HG03521 (cell line): ENCODE results near the gene COG6.

ENCODE experiments used
- ATAC-seq: cut with Tn5 transposase; IDR thresholded peaks from one replicate; pipeline ENCODE4 v1.9.1; 2021; ENCODE audit warnings: mild to moderate bottlenecking, moderate library complexity; ENCODE audit not compliant: unreplicated experiment

Gene COG6

DNA sequence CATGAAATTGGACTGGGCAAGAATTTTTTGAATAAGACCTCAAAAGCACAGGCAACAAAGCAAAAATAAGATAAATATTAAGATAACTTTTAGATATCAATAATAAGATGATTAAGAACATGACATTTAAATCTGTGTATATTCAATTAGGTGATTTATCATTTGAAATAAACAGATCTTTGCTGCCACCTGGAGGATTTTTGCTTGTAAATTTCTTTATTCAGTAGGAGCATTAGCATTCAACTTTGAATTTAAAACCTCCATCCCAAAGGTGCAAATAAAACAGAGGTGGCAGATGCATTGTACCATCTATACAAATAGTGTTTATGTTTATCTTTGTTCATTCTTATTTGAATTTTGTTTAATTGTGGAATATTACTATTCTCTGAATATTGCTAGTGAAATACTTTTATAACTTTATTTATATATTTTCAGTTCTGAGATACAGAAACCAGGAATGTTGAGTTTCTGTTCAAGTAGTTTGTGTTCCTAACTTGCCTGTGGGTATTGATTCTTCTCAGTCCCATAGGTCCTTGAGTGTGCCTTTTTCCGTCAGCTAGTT lies 20.9 kb downstream of the COG6 start:
- no peak for ATAC-seq

DNA sequence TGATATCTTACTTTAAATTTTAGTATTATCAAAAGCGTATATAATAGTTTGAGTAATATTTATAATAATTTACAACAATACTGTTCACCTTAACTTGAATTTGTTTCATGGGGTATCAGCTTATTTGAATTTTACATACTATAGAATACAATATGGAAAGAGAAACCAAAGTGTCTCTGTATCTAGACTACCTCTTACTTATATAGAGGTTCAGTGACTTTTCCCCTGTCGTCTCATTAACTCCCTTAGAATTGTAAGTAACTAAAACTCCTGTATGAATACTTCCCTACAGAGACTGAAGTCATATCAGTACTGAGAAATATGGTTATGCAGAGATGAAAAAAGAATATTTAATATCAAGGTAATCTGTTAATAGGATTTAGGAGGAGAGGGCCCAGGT lies 26.8 kb downstream of the COG6 start:
- ATAC-seq, result peak; percentile 41

DNA sequence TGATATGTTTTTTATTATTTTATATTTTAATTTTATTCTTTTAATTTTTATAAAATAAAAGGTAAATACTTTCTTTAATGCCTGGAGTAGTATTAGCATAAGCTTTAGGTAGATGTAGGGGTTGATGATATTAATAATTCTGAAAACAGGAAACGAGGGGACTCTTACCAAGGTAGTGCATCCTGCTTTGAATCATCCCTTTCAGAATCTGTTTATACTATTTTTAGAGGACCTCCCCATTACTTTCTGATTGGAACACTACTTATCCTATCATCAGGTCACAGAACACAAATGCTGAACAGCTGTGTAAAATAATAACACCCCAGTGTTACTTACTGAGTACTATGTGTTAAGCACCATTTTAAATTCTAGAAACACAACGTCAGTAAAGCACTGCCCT lies 27.3 kb downstream of the COG6 start:
- peak; percentile 60 for ATAC-seq

DNA sequence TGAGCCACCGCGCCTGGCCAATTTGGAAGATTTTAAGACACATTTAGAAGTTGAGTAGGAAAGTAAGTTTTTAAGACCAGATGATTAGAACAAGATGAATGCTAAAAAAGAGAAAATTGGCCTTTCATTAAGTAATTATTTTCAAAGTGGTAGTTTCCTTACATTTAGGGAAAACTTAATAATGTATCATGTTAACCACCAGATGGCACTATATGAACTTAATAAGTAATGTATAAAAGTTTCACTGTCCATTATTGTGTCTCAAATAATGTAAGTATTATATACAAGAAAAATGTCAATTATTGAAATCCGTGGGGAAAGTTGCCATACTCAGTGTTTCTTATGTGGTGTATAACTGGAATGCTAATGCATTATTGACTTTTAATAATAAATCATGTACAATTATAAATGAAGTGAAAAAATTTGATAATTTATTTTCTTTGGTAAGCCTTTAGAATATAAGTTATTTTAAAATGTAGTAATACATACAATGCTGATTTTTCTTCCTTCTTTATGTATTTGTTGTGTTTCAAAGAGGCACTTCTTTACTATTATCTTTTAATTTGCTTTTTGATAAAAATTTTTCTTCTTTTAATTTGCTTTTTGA lies 29.2 kb downstream of the COG6 start:
- no peak for ATAC-seq

DNA sequence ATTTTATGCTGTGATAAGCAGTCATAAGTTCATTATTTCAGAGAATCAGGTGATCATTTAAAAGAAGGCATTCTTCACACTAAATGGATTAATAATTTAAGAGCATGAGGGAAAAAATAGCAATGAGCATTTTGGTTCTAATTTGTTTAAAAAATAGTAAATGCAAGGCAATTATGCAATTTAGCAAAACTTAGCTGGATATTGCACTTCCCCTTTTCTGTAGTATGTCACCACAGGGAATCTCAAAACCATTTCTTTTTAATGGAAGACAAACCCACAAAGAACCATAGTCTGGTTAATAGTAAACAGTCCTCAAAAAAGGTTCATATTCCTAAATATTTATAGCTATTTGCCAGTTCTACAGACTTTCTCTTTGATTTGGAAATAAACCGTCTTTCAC lies 30.2 kb downstream of the COG6 start:
- ATAC-seq, result no peak

DNA sequence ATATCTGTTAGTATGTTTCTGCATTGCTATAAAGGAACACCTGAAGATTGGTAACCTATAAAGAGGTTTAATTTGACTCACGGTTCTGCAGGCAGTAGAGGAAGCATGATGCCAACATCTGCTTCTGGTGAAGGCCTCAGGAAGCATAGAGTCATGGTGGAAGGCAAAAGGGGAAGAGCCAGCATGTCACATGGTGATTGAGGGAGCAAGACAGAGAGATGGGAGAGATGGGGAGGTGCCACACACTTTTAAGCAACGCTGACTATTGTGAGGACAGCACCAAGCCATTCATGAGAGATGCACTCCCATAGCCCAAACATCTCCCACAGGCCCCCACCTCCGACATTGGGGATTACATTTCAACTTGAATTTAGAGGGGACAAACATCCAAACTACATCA lies 32.8 kb downstream of the COG6 start:
- no peak for ATAC-seq

DNA sequence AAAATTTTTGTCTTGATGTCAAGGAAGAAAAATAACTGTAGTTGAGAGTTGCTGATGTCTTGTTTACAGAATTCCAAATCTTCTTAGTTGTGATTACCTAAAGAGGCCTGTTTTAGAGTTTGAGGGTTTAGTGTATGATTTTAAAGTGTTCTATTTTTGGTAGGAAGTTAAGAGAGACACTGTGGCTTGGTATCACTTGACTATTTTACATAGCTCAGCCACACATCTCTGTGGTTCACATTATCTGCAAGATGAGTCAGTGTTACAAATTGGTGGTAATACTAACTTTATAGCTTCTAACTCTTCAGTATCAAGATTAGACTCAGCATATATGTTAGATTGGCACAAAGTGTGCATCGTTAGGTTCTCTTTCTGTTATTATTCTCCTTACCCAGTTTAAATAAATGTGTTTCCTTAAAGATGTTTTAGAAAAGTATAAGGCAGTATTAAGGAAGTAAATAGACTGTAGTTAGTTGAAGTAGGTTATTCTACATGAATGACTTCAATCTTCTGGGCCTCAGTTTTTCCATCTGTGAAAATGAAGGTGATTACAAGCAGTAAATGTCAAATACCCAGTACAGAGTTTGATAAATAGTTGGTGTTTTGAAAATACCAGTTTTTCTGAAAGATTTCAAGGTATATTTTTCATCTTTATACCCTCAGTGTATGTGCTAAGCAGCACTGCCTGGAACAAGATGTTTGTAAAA lies 33.4 kb downstream of the COG6 start:
- peak; percentile 74 for ATAC-seq

DNA sequence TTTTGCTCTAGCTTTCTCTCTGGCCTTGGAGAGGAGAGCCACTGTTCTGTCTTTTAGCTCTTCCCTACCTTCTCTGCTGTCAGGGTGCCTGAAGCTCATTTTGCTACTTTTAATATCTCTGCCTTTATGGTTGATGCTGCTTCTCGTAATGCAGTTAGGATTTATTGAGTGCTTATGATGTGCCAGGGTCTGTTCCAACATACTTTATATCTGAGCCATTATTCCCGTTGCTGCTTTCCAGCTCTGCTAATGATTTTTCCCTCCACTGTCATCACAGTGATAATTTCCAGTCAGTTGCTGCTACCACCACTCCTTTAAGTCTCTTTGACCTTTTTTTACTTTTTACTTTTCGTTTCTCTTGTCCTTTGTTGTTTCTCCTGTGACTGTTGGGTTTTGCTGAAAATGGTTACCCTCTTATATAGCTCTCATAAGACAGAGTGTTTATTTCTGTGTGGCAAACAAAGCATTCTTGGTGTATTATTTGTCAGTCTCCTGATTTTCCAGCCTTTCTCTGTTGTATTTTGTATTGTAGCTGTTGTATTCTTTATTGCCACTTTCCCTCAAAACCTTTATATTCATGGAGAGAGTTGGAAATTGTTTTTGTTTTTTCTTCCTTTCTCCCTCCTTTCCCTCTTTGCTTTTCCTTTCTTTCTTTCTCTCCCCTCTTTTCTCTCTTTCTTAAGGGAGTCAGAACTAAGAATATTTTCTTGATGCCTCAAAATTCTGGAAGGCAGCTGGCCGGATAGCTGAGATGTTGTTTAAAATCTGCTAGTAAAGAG lies 37.4 kb downstream of the COG6 start:
- ATAC-seq, result no peak

DNA sequence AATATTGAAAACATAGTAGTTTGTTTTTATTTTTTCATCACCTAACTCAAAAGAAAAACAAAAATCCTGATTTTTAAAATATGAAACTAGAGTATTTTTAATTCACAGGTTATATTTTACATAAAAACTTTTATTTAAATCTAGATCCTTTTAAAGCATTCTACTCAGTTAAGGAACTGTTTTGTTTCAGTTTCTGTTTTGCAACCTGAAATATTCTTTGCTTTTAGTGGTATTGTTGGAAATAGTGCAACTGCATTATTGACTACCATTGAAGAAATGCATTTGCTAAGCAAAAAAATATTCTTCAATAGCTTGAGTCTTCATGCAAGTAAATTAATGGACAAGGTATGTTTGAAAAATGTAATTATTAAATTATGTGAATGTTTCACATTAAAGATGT lies 43.8 kb downstream of the COG6 start:
- no peak for ATAC-seq

DNA sequence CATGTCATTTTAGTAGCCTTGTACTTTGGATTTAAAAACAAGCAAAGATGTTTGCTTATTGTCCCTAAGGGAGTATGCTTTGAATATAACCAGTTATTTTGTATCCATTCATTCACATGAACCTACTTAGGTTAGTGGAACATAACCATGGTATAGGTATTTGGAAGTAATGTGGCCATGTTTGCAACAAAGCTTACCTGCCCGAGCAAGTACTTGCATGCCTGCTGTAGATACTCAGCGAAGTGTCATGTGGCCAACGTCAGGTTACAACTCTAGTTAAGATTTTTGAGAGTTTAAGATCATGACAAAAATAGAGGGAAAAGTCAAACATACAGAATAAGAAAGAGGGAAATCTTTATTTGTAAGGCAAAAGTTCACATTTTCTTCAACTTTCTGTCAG lies 57.2 kb downstream of the COG6 start:
- no peak for ATAC-seq

DNA sequence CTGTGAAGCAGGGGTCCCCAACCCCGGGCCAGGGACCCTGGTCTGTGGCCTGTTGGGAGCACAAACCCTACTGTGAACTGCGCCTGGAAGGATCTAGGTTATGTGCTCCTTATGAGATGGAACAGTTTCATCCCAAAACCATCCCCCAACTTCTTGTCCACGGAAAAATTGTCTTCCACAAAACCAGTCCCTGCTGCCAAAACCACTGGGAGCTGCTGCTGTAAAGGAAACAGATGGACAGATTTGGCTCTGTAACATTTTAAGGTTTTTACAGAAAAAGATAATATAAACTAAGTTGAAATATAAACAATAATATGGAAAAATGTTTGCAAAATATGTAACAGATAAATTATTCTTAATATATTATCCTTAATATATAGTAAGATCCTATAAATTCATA lies 73.7 kb downstream of the COG6 start:
- ATAC-seq, result no peak

DNA sequence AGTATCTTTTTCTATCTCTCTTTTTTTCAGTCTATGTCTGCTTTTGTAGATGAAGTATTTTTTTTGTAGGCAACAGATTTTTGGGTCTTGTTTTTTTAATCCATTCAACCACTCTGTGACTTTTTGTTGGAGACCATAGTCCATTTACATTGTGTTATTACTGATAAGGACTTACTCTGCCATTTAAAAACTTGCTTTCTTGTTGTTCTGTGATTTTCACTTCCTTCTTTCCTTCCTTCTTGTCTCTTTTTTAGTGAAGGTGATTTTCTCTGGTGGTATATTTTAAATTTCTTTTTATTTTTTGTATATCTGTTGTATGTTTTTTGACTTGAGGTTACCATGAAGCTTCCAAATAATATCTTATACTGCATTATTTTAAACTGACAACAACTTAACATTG lies 79.5 kb downstream of the COG6 start:
- ATAC-seq, result no peak

DNA sequence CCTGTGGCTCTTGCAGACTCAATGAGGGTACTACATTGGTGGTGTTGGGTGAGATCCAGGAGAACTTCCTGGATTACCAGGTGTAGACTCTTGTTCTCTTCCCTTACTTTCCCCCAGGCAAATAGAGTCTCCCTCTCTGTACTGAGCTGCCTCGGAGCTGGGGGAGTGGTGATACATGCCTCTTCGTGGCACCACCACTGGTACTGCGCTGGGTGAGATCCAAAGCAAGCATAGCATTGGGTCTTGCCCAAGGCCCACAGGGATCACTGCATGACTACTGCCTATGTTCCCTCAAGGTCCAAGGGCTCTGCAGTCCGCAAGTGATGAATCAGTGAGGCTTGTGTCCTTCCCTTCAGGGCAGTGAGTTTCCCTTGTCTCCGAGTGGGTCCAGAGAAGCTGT lies 81.6 kb downstream of the COG6 start:
- ATAC-seq, result no peak

DNA sequence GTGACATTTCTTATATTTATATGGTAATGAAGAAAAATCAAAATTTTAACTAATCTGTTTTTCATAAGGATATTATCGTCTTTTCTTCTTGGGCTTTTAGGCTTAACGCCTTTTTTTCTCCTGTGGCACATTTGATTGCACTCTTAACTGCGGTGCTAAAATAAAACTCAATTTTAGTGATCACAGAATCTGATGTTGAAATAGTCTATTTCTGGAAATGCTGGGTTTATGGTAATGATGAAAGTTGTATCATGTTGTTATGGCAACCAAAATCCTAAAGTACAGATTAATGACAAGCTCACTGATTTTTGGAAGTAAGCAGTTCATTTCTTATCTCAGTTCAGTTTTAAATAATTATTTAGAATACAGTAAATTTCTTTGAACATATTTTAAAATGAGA lies 85.3 kb downstream of the COG6 start:
- no peak for ATAC-seq

DNA sequence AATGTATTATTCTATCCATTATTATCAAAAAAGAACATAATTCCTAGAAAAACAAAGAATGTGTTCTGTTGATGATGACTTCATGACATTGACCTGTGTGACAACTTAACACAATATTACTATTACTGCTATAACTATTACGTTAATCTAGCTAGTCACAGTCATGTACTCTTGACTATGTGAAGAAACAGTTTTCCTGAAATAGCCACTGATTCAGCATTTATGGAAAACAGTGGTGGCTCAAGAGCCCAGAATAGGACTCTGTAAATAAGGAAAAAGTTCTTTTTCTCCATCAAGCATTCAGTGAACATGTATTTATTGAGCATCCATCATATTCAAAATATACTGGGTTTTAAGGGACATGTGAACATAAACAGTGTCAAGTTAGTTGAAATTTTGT lies 93.5 kb downstream of the COG6 start:
- no peak for ATAC-seq

DNA sequence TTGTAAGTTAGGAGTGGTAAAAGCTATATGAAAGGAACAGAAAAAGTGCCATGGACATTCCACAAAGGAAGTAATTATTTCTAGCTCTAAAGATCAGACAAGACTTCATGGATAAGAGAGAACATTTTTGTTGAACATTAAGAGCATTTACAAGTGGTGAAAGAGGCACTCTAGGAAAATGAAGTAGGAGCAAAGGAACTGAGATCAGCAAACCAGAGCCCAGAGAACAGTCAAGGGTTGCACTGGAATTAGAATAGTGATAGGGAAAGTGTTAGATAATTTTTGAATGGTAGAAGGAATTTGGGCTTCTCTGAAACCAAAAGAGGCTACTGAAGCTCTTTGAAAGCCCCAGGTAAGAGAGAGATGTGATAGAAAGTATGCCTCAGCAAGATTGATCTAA lies 94.1 kb downstream of the COG6 start:
- no peak for ATAC-seq

DNA sequence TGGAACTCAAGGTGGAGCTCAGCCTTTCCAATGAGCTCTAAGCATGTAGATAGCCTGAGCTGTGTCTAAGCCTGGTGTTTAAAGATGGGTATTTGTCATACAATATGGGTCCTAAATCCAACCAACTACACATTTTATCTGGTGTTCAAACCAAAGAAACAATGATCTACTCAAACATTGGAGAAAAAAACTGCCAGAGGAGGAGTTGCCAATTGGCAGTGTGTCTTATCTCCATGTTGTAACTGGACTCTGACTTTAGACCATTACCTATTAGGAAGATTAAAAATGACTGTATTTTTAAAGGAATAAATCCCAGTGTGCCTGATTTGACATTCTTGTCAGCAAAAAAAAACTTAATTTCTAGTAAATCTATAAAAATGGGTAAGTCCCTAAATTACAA lies 96.3 kb downstream of the COG6 start:
- no peak for ATAC-seq

DNA sequence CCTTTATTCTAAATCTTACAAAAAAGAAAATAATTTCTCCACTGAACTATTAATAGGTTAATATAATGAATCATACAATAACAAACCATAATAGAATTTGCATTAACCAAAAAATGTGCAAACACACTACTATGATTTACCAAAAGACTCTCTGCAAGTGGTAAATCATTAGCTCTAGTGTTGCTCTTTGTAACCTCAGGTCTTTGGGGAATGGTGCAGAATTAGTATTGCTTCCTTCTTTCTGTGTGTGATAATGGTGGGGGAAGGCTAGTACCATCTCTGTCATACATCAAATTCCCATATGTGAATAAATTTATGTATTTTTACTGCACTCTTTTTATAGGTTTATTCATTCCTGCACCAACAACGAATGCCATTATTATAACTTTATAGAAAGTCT lies 105.1 kb downstream of the COG6 start:
- peak; percentile 77 for ATAC-seq

DNA sequence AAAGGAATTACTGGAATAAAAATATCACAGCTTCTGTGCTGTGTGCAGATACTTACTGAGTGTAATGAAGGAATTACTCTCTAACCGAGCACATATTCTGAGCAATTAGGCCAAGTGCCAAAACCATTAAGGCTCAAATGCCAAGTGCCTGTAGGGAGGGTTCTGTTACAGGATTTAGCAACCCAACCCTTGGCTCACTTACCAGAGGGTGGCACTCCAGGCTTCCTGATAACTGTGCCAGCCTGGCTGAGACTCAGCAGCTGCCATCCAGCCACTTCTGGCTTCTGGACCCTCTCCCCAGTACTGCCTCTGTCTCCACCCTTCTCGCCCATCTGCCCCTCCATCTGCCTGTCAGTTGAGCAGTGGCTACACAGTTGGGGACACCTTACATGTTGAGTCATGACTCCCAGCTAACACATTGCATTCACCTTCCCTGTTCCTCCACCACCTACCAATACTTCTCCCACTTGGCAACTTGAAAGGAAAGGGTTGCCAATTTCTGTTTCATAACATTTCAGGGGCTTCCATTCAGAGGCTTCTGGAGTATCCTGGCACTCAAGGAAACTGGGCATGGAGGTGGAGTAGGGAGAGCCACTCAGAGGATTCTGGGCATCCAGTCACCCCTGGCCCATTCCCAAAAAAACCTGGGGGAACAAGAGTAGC lies 110.5 kb downstream of the COG6 start:
- no peak for ATAC-seq

DNA sequence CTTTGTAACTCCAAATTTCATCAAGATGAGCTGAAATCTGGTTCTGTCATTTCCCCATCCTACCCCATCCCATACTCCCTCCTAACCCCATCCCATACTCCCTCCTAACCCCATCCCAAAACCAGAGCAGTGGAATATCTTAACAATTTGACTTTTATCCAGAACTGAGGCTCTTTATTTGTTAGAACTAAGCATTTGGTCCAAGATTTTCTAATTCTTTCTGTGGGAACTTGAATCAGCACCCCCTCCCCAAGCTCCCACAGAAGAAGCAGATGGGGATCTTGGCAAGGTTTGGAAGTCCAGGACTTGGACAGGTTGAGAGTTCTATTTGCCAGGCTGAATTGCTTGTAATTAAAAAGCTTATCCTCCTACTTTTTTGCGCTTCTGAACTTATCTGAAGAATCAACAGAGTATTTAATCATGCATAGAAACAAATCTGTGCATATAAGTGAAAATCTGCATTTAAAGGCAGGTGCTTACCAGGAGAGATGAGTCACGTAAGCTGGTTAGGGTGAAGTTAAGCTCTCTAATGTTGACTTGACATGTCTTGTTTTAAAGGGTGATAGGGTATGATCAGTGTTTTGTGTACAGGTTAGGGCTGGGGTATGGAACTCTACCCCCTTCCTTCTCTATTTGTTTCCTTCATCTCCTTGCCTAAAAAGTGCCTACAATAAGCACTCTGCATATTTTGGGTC lies 111.1 kb downstream of the COG6 start:
- ATAC-seq, result no peak
